Right ventricle myocardium superior (tissue), 1 donor: ENCODE data around the gene AP2A2. TPM values are rescaled to one million over a fixed set of nuclear protein-coding genes. Genes with fewer than 3 reads are reported as not detected.
A peak's percentile ranks its signal among the peaks of the same experiment; 100 is the strongest.

Experiments used
- ATAC-seq: fragments of 200-7000 bp; cut with Tn5 transposase; one replicate; pipeline ENCODE4 v1.9.1; 2020; ENCODE audit warnings: mild to moderate bottlenecking; ENCODE audit not compliant: poor library complexity
- DNase-seq: peaks from one replicate; pipeline ENCODE4 v3.0.0-alpha.2; 2020
- intact Hi-C: fragments of 100-400 bp; cut with DNase I; formaldehyde crosslinking; loops from one replicate; pipeline ENCODE4 v1.11.2; 2022
- total RNA-seq: library from RNA; stranded (reverse); fragmentation: NEBNext Ultra II Directional; extraction: Animal tissue kit (Norgen Biotek cat#: 25700); gene quantifications from one replicate; pipeline ENCODE4 v1.2.1, GENCODE V29; 2021
- donor health status: DM: no; HTN: yes; CAD: no; lungs with severe emphysema.

Gene AP2A2
- total RNA-seq, 1 donor from 2014 or later: 53.5 TPM

- no peak for ATAC-seq
- intact Hi-C loops: no loop called here
- DNase-seq: no peak
Observed at GRCh38 chr11:1001617-1002405, 76.1 kb downstream of the AP2A2 start.

GRCh38 chr11:1002406-1002984, 76.8 kb downstream of the AP2A2 start:
- intact Hi-C loops: no loop called here
- DNase-seq (no peak), ATAC-seq (no peak)

GRCh38 chr11:1003159-1003558, 77.5 kb downstream of the AP2A2 start:
- no peak for DNase-seq
- intact Hi-C loops: no loop called here

GRCh38 chr11:1005928-1006327, 80.3 kb downstream of the AP2A2 start:
- peak; percentile 34 for ATAC-seq
- DNase-seq: peak; percentile 61
- intact Hi-C loops: no loop called here

More at GRCh38 chr11:1003159-1003558, 77.5 kb downstream of the AP2A2 start:
- ATAC-seq: no peak

- DNase-seq (no peak), ATAC-seq (peak; percentile 74)
- intact Hi-C loops: no loop called here
Observed at GRCh38 chr11:1006762-1007161, 81.1 kb downstream of the AP2A2 start.

- DNase-seq: no peak
- ATAC-seq: no peak
- intact Hi-C loops: no loop called here
Observed at GRCh38 chr11:1007279-1007678, 81.6 kb downstream of the AP2A2 start.

GRCh38 chr11:1008001-1008802, 82.5 kb downstream of the AP2A2 start:
- ATAC-seq: no peak
- intact Hi-C loops: no loop called here

GRCh38 chr11:1008803-1009145, 83.1 kb downstream of the AP2A2 start:
- no peak for DNase-seq
- intact Hi-C loops: no loop called here
- no peak for ATAC-seq

More at GRCh38 chr11:1008001-1008802, 82.5 kb downstream of the AP2A2 start:
- DNase-seq: no peak

- ATAC-seq (no peak), DNase-seq (no peak)
- intact Hi-C loops: no loop called here
Observed at GRCh38 chr11:1009371-1009770, 83.7 kb downstream of the AP2A2 start.

- intact Hi-C loops: no loop called here
- ATAC-seq: no peak
- no peak for DNase-seq
Observed at GRCh38 chr11:1009991-1010390, 84.3 kb downstream of the AP2A2 start.

- intact Hi-C loops: no loop called here
- DNase-seq (no peak), ATAC-seq (no peak)
Observed at GRCh38 chr11:1010551-1011319, 85.1 kb downstream of the AP2A2 start.

- intact Hi-C loops: no loop called here
- no peak for ATAC-seq
- no peak for DNase-seq
Observed at GRCh38 chr11:1011320-1011698, 85.6 kb downstream of the AP2A2 start.

- ATAC-seq (no peak), DNase-seq (no peak)
- intact Hi-C loops: no loop called here
Observed at GRCh38 chr11:1012291-1012690, 86.6 kb downstream of the AP2A2 start.

- intact Hi-C loops: no loop called here
- no peak for DNase-seq
- ATAC-seq: no peak
Observed at GRCh38 chr11:1012740-1013630, 87.3 kb downstream of the AP2A2 start.

- no peak for ATAC-seq
- DNase-seq: no peak
- intact Hi-C loops: no loop called here
Observed at GRCh38 chr11:1013631-1013935, 87.9 kb downstream of the AP2A2 start.

- intact Hi-C loops: no loop called here
- no peak for DNase-seq
- ATAC-seq: no peak
Observed at GRCh38 chr11:1014276-1014675, 88.6 kb downstream of the AP2A2 start.

GRCh38 chr11:1015064-1015463, 89.4 kb downstream of the AP2A2 start:
- ATAC-seq (no peak), DNase-seq (no peak)
- intact Hi-C loops: no loop called here

- intact Hi-C loops: no loop called here
- no peak for ATAC-seq
- DNase-seq: no peak
Observed at GRCh38 chr11:1015826-1016545, 90.3 kb downstream of the AP2A2 start.
